HuH-7 (cell line): ENCODE results near the gene ZNF783.
"Not testable (repeated sequence)": the region's sequence is repeated elsewhere in the genome, so short reads cannot be mapped to it uniquely, and the experiment has no call there.

Experiments used
- DNase-seq: peaks from one replicate; pipeline ENCODE4 v3.0.0; 2011; ENCODE audit warnings: low spot score

The ZNF783 gene

GRCh38 chr7:149302222-149302621 lies 40.2 kb downstream of the ZNF783 start:
- no peak for DNase-seq

- no peak for DNase-seq
These were observed 40.9 kb downstream of the ZNF783 start for GRCh38 chr7:149302865-149303264.

GRCh38 chr7:149304006-149304405 lies 42.0 kb downstream of the ZNF783 start:
- DNase-seq: no peak

- no peak for DNase-seq
These were observed 44.9 kb downstream of the ZNF783 start for GRCh38 chr7:149306854-149307253.

- DNase-seq: no peak
These were observed 45.9 kb downstream of the ZNF783 start for GRCh38 chr7:149307775-149308501.

- DNase-seq: peak; percentile 59
These were observed 48.3 kb downstream of the ZNF783 start for GRCh38 chr7:149310113-149310836.

GRCh38 chr7:149310990-149311573 lies 49.1 kb downstream of the ZNF783 start:
- no peak for DNase-seq

- DNase-seq: no peak
These were observed 52.0 kb downstream of the ZNF783 start for GRCh38 chr7:149313981-149314380.

- DNase-seq: no peak
These were observed 54.6 kb downstream of the ZNF783 start for GRCh38 chr7:149316606-149317005.

GRCh38 chr7:149317496-149317895 lies 55.5 kb downstream of the ZNF783 start:
- no peak for DNase-seq

GRCh38 chr7:149317986-149318672 lies 56.1 kb downstream of the ZNF783 start:
- DNase-seq: no peak

- no peak for DNase-seq
These were observed 57.4 kb downstream of the ZNF783 start for GRCh38 chr7:149319376-149319775.

GRCh38 chr7:149320313-149321124 lies 58.5 kb downstream of the ZNF783 start:
- DNase-seq: no peak

- not testable (repeated sequence) for DNase-seq
These were observed 59.3 kb downstream of the ZNF783 start for GRCh38 chr7:149321125-149321905.

- DNase-seq: no peak
These were observed 60.1 kb downstream of the ZNF783 start for GRCh38 chr7:149321978-149322541.

GRCh38 chr7:149322737-149323136 lies 60.7 kb downstream of the ZNF783 start:
- no peak for DNase-seq

GRCh38 chr7:149325248-149325647 lies 63.3 kb downstream of the ZNF783 start:
- DNase-seq: no peak

- no peak for DNase-seq
These were observed 67.3 kb downstream of the ZNF783 start for GRCh38 chr7:149329265-149329664.

- no peak for DNase-seq
These were observed 67.9 kb downstream of the ZNF783 start for GRCh38 chr7:149329766-149330334.

- DNase-seq: no peak
These were observed 69.0 kb downstream of the ZNF783 start for GRCh38 chr7:149330914-149331567.
